IMR-90 (cell line): ENCODE measurements around the gene RAB28. TPM values are rescaled to one million over a fixed set of nuclear protein-coding genes. Genes with fewer than 3 reads are reported as not detected.

Experiments
- ATAC-seq: fragments of 200-7000 bp; cut with Tn5 transposase; 2 replicates; pipeline ENCODE4 v1.9.1; 2020; ENCODE audit warnings: low read depth, mild to moderate bottlenecking, moderate library complexity
- BruUV-seq: library from RNA; stranded (reverse); fragments of 400-500 nt; replicated peaks from 2 replicates; lab custom pipeline; 2021; lab: Mats Ljungman, UMichigan
- CTCF ChIA-PET: fragments of 300-600 bp; formaldehyde crosslinking; extraction: SDS; loops from one replicate; lab custom pipeline; 2021; ENCODE audit warnings: antibody characterized with exemption; lab: Yijun Ruan, JAX
- POLR2A ChIA-PET: fragments of 300-600 bp; sonication (Branson Sonifier 250); formaldehyde crosslinking; loops from one replicate; lab custom pipeline; 2022; ENCODE audit warnings: antibody characterized with exemption; ENCODE audit not compliant: unreplicated experiment; lab: Charles Lee
- DNase-seq: peaks from one replicate; pipeline ENCODE4 v3.0.0; 2013
- H2AFZ ChIP-seq: replicated peaks from 2 replicates; pipeline ENCODE3; 2013; ENCODE audit warnings: low read length, mild to moderate bottlenecking; ENCODE audit not compliant: poor library complexity
- H2AK5ac ChIP-seq: 2 replicates; pipeline ENCODE4 v1.6.1; 2013; ENCODE audit warnings: low read depth, low read length, inconsistent platforms
- H2AK9ac ChIP-seq: replicated peaks from 2 replicates; pipeline ENCODE3; 2013; ENCODE audit warnings: mild to moderate bottlenecking, low read depth, low read length, moderate library complexity; ENCODE audit not compliant: poor library complexity
- H2BK120ac ChIP-seq: 2 replicates; pipeline ENCODE4 v1.6.1; 2013; ENCODE audit warnings: low read depth, low read length, inconsistent platforms
- H2BK15ac ChIP-seq: 3 replicates; pipeline ENCODE4 v1.6.1; 2013; ENCODE audit warnings: low read depth, low read length, inconsistent platforms
- H2BK20ac ChIP-seq: 2 replicates; pipeline ENCODE4 v1.6.1; 2013; ENCODE audit warnings: low read depth, mild to moderate bottlenecking, inconsistent platforms, low read length, moderate library complexity
- H2BK5ac ChIP-seq: 2 replicates; pipeline ENCODE4 v1.6.1; 2013; ENCODE audit warnings: mild to moderate bottlenecking, low read depth, low read length, inconsistent platforms; ENCODE audit not compliant: poor library complexity, severe bottlenecking
- H3K14ac ChIP-seq: replicated peaks from 2 replicates; pipeline ENCODE4 v1.6.1; 2013; ENCODE audit warnings: low read depth, low read length, inconsistent platforms
- H3K18ac ChIP-seq: 2 replicates; pipeline ENCODE4 v1.6.1; 2013; ENCODE audit warnings: low read depth, low read length, control low read depth
- H3K23ac ChIP-seq: 2 replicates; pipeline ENCODE4 v1.6.1; 2013; ENCODE audit warnings: low read depth, low read length, inconsistent platforms
- H3K27ac ChIP-seq: 2 replicates; pipeline ENCODE4 v1.5.1; 2013; ENCODE audit warnings: mild to moderate bottlenecking, control low read depth, low read length; ENCODE audit not compliant: insufficient read depth
- H3K27me3 ChIP-seq: 2 replicates; pipeline ENCODE4 v1.6.1; 2013; ENCODE audit warnings: low read length; ENCODE audit not compliant: control insufficient read depth, insufficient read depth
- H3K36me3 ChIP-seq: 2 replicates; pipeline ENCODE4 v1.6.1; 2013; ENCODE audit warnings: low read length, mixed read lengths; ENCODE audit not compliant: control insufficient read depth, insufficient read depth
- H3K4ac ChIP-seq: 2 replicates; pipeline ENCODE4 v1.6.1; 2013; ENCODE audit warnings: low read depth, low read length, inconsistent platforms
- H3K4me1 ChIP-seq: 2 replicates; pipeline ENCODE4 v1.6.1; 2013; ENCODE audit warnings: low read length, mixed read lengths; ENCODE audit not compliant: control insufficient read depth, insufficient read depth
- H3K4me2 ChIP-seq: 2 replicates; pipeline ENCODE4 v1.6.1; 2013; ENCODE audit warnings: low read depth, mild to moderate bottlenecking, control low read depth, low read length, moderate library complexity
- H3K4me3 ChIP-seq: 2 replicates; pipeline ENCODE4 v1.5.1; 2013; ENCODE audit warnings: low read depth, mild to moderate bottlenecking, control low read depth, low read length, moderate library complexity; ENCODE audit not compliant: insufficient read depth
- H3K56ac ChIP-seq: 2 replicates; pipeline ENCODE4 v1.6.1; 2013; ENCODE audit warnings: low read length, inconsistent platforms; ENCODE audit not compliant: insufficient read depth; ENCODE audit errors: extremely low read depth
- H3K79me1 ChIP-seq, 2 experiments: 2 replicates each; pipeline ENCODE4 v1.6.1; 2013; ENCODE audit warnings: low read length in 2 of 2, inconsistent platforms in 1 of 2, low read depth in 1 of 2
- H3K9ac ChIP-seq: 2 replicates; pipeline ENCODE4 v1.6.1; 2013; ENCODE audit warnings: low read depth, low read length, control low read depth
- H3K9me1 ChIP-seq: 2 replicates; pipeline ENCODE4 v1.6.1; 2013; ENCODE audit warnings: low read length, inconsistent platforms; ENCODE audit not compliant: insufficient read depth
- H3K9me3 ChIP-seq: 2 replicates; pipeline ENCODE4 v1.6.1; 2013; ENCODE audit warnings: low read length; ENCODE audit not compliant: control insufficient read depth, insufficient read depth
- H4K20me1 ChIP-seq: 2 replicates; pipeline ENCODE4 v1.6.1; 2013; ENCODE audit warnings: low read length, inconsistent platforms; ENCODE audit not compliant: insufficient read depth
- H4K5ac ChIP-seq: 2 replicates; pipeline ENCODE4 v1.6.1; 2013; ENCODE audit warnings: mild to moderate bottlenecking, low read depth, low read length, control low read depth
- H4K8ac ChIP-seq, 2 experiments: 2 replicates each; pipeline ENCODE4 v1.6.1; 2013; ENCODE audit warnings: low read depth in 2 of 2, low read length in 2 of 2, control low read depth in 1 of 2, inconsistent platforms in 1 of 2
- H4K91ac ChIP-seq: 2 replicates; pipeline ENCODE4 v1.6.1; 2013; ENCODE audit warnings: low read depth, low read length, inconsistent platforms; ENCODE audit not compliant: insufficient read depth
- RAD21 ChIP-seq: IDR thresholded peaks from 2 replicates; pipeline ENCODE4 v1.6.1; 2012; ENCODE audit warnings: low read length, improper control_type of control experiment
- WGBS, 2 experiments: methylation state at CpG; one replicate each; pipeline versions ENCODE4 v1.1.5 to v1.1.7; 2013; ENCODE audit warnings: missing lambda C conversion rate in 2 of 2; ENCODE audit not compliant: insufficient read length in 1 of 2; ENCODE audit errors: extremely low coverage in 2 of 2; 5-methylcytosine and 5-hydroxymethylcytosine counted together
- dilution Hi-C: fragments of 300-500 bp; cut with HindIII; formaldehyde crosslinking; loops from one replicate; pipeline ENCODE4 v1.14.3; 2018; ENCODE audit warnings: low sequenced_read_pairs; ENCODE audit not compliant: unreplicated experiment
- in situ Hi-C: fragments of 300-500 bp; cut with MboI; formaldehyde crosslinking; loops from 3 replicates; pipeline ENCODE4 v1.14.3; 2019; ENCODE audit warnings: low sequenced_read_pairs, inconsistent platforms, mixed read lengths
- intact Hi-C: fragments of 100-400 bp; cut with micrococcal nuclease; formaldehyde crosslinking; loops from 2 replicates; pipeline ENCODE4 v1.10.0; 2022
- polyA plus RNA-seq, 3 experiments: library from polyadenylated mRNA; depleted of rRNA; stranded (reverse); fragments of >200 nt; gene quantifications; 2 replicates each; pipeline ENCODE4 v1.2.3, GENCODE V29; 2012; ENCODE audit warnings: low replicate concordance in 1 of 3
- total RNA-seq: library from RNA; depleted of rRNA; stranded (reverse); fragments of >200 nt; gene quantifications from 2 replicates; pipeline ENCODE4 v1.2.3, GENCODE V29; 2012

RAB28 gene
- total and polyA plus RNA-seq, 2 of the 4 experiments (the other 2 are of a cell fraction), result 7.5 to 10.8 TPM

- no peak overlapping the region for H4K5ac ChIP-seq
- in situ Hi-C loops (no loop called here), dilution Hi-C loops (no loop called here), intact Hi-C loops (no loop called here)
- no peak overlapping the region for H3K4me3 ChIP-seq
- H3K9me1 ChIP-seq, result no peaks in the 10 kb centered on the region
- no peaks in the 10 kb centered on the region for H3K4me1 ChIP-seq
- no peak overlapping the region for H2BK5ac ChIP-seq
- no peak overlapping the region for H3K4me2 ChIP-seq
- H3K27ac ChIP-seq, result no peak overlapping the region
- whole genome bisulfite sequencing, 2 experiments, result 20% methylated on average over 1 of the region's 2 CpGs; no CpG with 5 or more reads in 1 of the 2 experiments
- H3K9ac ChIP-seq, result no peak overlapping the region
- H3K56ac ChIP-seq, result no peak overlapping the region
- H3K9me3 ChIP-seq, result no peaks in the 10 kb centered on the region
- ATAC-seq (no peak), DNase-seq (no peak)
- peaks cover 4% of the 10 kb centered on the region for H3K27me3 ChIP-seq
- H3K79me1 ChIP-seq, result no peaks in the 10 kb centered on the region
- H3K18ac ChIP-seq, result no peak overlapping the region
- BruUV-seq, result no TSS peak
- no peak overlapping the region for H4K8ac ChIP-seq
- H2AFZ ChIP-seq, result no peak overlapping the region
- POLR2A ChIA-PET, result no interaction called here
- no peaks in the 10 kb centered on the region for H3K36me3 ChIP-seq
- no peak overlapping the region for H3K23ac ChIP-seq
- H2BK120ac ChIP-seq, result no peak overlapping the region
- H3K14ac ChIP-seq, result no peak overlapping the region
- CTCF ChIA-PET, result interaction anchor here (1.1 kb wide), 1 partner anchor 9 kb away, joined by 6 read pairs; no protein-coding TSS in a partner anchor
- no peak overlapping the region for H2BK20ac ChIP-seq
- H4K91ac ChIP-seq, result no peak overlapping the region
- H3K4ac ChIP-seq, result no peak overlapping the region
- H4K20me1 ChIP-seq, result no peaks in the 10 kb centered on the region
- no peak for TF ChIP-seq RAD21
- H2AK9ac ChIP-seq, result no peak overlapping the region
- H2BK15ac ChIP-seq, result no peak overlapping the region
- H2AK5ac ChIP-seq, result no peak overlapping the region
Observed at GRCh38 chr4:13496605-13497004, 12.5 kb upstream of the RAB28 start.
